H9 (cell line): ENCODE data around the gene FCHSD2. TPM values are rescaled to one million over a fixed set of nuclear protein-coding genes. Genes with fewer than 3 reads are reported as not detected.
A peak's percentile ranks its signal among the peaks of the same experiment; 100 is the strongest.

Experiments
- DNase-seq: peaks from one replicate; pipeline ENCODE4 v3.0.0-alpha.2; 2017
- H2AFZ ChIP-seq: one replicate; pipeline ENCODE4 v1.6.1; 2013; ENCODE audit warnings: mild to moderate bottlenecking, low read length, control low read depth, moderate library complexity
- H2AK5ac ChIP-seq: 2 replicates; pipeline ENCODE4 v1.6.1; 2013; ENCODE audit warnings: low read length, control low read depth, mixed read lengths; ENCODE audit not compliant: insufficient read length
- H2BK120ac ChIP-seq: one replicate; pipeline ENCODE4 v1.6.1; 2013; ENCODE audit warnings: low read depth, mild to moderate bottlenecking, low read length, control low read depth, inconsistent platforms; ENCODE audit not compliant: poor library complexity, severe bottlenecking
- H2BK12ac ChIP-seq: 2 replicates; pipeline ENCODE4 v1.6.1; 2013; ENCODE audit warnings: low read length, control low read depth, mixed read lengths, low read depth; ENCODE audit not compliant: insufficient read length
- H2BK15ac ChIP-seq: 2 replicates; pipeline ENCODE4 v1.6.1; 2013; ENCODE audit warnings: low read depth, low read length, control low read depth
- H2BK20ac ChIP-seq: one replicate; pipeline ENCODE4 v1.6.1; 2013; ENCODE audit warnings: low read depth, mild to moderate bottlenecking, low read length, control low read depth, inconsistent platforms; ENCODE audit not compliant: poor library complexity, severe bottlenecking
- H2BK5ac ChIP-seq: 2 replicates; pipeline ENCODE4 v1.6.1; 2013; ENCODE audit warnings: low read length, control low read depth, mixed read lengths; ENCODE audit not compliant: insufficient read length
- H3K14ac ChIP-seq: 2 replicates; pipeline ENCODE4 v1.6.1; 2013; ENCODE audit warnings: low read length, control low read depth; ENCODE audit not compliant: insufficient read depth
- H3K18ac ChIP-seq: 2 replicates; pipeline ENCODE4 v1.6.1; 2013; ENCODE audit warnings: low read depth, mild to moderate bottlenecking, mixed read lengths, low read length, control low read depth; ENCODE audit not compliant: insufficient read length
- H3K23ac ChIP-seq: 2 replicates; pipeline ENCODE4 v1.6.1; 2013; ENCODE audit warnings: low read length, control low read depth, mixed read lengths, low read depth; ENCODE audit not compliant: insufficient read length
- H3K23me2 ChIP-seq: 2 replicates; pipeline ENCODE4 v1.6.1; 2013; ENCODE audit warnings: low read depth, mild to moderate bottlenecking, mixed read lengths, low read length, control low read depth; ENCODE audit not compliant: insufficient read length, poor library complexity, severe bottlenecking
- H3K27ac ChIP-seq: 2 replicates; pipeline ENCODE4 v1.5.1; 2013; ENCODE audit warnings: low read length, control low read depth, mixed read lengths, low read depth; ENCODE audit not compliant: insufficient read length
- H3K27me3 ChIP-seq: 2 replicates; pipeline ENCODE4 v1.6.1; 2013; ENCODE audit warnings: low read length, control low read depth, inconsistent platforms; ENCODE audit not compliant: insufficient read depth
- H3K4ac ChIP-seq: 2 replicates; pipeline ENCODE4 v1.6.1; 2013; ENCODE audit warnings: low read depth, mild to moderate bottlenecking, control low read depth, inconsistent platforms, low read length, moderate library complexity
- H3K4me1 ChIP-seq: 2 replicates; pipeline ENCODE4 v1.6.1; 2013; ENCODE audit warnings: low read length, control low read depth, inconsistent platforms; ENCODE audit not compliant: insufficient read depth
- H3K4me2 ChIP-seq: 2 replicates; pipeline ENCODE4 v1.6.1; 2013; ENCODE audit warnings: low read length, control low read depth, mixed read lengths; ENCODE audit not compliant: insufficient read length, insufficient read depth
- H3K56ac ChIP-seq: 2 replicates; pipeline ENCODE4 v1.6.1; 2013; ENCODE audit warnings: low read depth, mild to moderate bottlenecking, mixed read lengths, low read length, control low read depth; ENCODE audit not compliant: insufficient read length
- H3K79me1 ChIP-seq: 2 replicates; pipeline ENCODE4 v1.6.1; 2013; ENCODE audit warnings: low read depth, mild to moderate bottlenecking, moderate library complexity, low read length, control low read depth, inconsistent platforms; ENCODE audit not compliant: insufficient read depth, poor library complexity, severe bottlenecking
- H3K79me2 ChIP-seq: 2 replicates; pipeline ENCODE4 v1.6.1; 2013; ENCODE audit warnings: low read length, control low read depth, inconsistent platforms; ENCODE audit not compliant: insufficient read depth
- H3K9ac ChIP-seq: 2 replicates; pipeline ENCODE4 v1.6.1; 2013; ENCODE audit warnings: low read length, control low read depth, mixed read lengths; ENCODE audit not compliant: insufficient read length; ENCODE audit errors: extremely low read depth
- H3K9me3 ChIP-seq: one replicate; pipeline ENCODE4 v1.6.1; 2013; ENCODE audit warnings: low read depth, low read length, inconsistent platforms; ENCODE audit not compliant: control insufficient read depth
- H3T11ph ChIP-seq: one replicate; pipeline ENCODE4 v1.6.1; 2013; ENCODE audit warnings: mild to moderate bottlenecking, low read length, control low read depth, inconsistent platforms
- H4K20me1 ChIP-seq: one replicate; pipeline ENCODE4 v1.6.1; 2013; ENCODE audit not compliant: control insufficient read depth, insufficient read length, insufficient read depth
- H4K5ac ChIP-seq: 2 replicates; pipeline ENCODE4 v1.6.1; 2013; ENCODE audit warnings: low read depth, mild to moderate bottlenecking, mixed read lengths, low read length, control low read depth; ENCODE audit not compliant: insufficient read length
- H4K8ac ChIP-seq: replicated peaks from 2 replicates; pipeline ENCODE4 v1.6.1; 2013; ENCODE audit warnings: low read length, control low read depth, mixed read lengths, low read depth; ENCODE audit not compliant: insufficient read length
- H4K91ac ChIP-seq: 2 replicates; pipeline ENCODE4 v1.6.1; 2013; ENCODE audit warnings: low read depth, mild to moderate bottlenecking, moderate library complexity, mixed read lengths, low read length, control low read depth; ENCODE audit not compliant: insufficient read length
- H3K27ac Mint-ChIP-seq, 3 experiments: 2 replicates in 2 of 3; 3 replicates in 1 of 3; pipeline ENCODE4 v1.8.0; 2020 to 2021; ENCODE audit warnings: mixed read lengths in 3 of 3, mild to moderate bottlenecking in 1 of 3, moderate library complexity in 1 of 3
- H3K27me3 Mint-ChIP-seq: 2 replicates; pipeline ENCODE4 v1.8.0; 2021; ENCODE audit warnings: low read depth, mild to moderate bottlenecking, moderate library complexity, mixed read lengths
- H3K36me3 Mint-ChIP-seq, 3 experiments: 2 replicates in 2 of 3; 3 replicates in 1 of 3; pipeline ENCODE4 v1.8.0; 2020 to 2021; ENCODE audit warnings: low read depth in 3 of 3, mixed read lengths in 3 of 3; ENCODE audit not compliant: insufficient read depth in 1 of 3
- H3K4me1 Mint-ChIP-seq, 2 experiments: 2 replicates each; pipeline ENCODE4 v1.8.0; 2020; ENCODE audit warnings: mixed read lengths in 2 of 2
- H3K4me3 Mint-ChIP-seq, 2 experiments: 2 replicates in 1 of 2; 3 replicates in 1 of 2; pipeline ENCODE4 v1.8.0; 2020 to 2021; ENCODE audit warnings: mild to moderate bottlenecking in 2 of 2, mixed read lengths in 2 of 2, moderate library complexity in 1 of 2
- H3K9me3 Mint-ChIP-seq, 2 experiments: 2 replicates in 1 of 2; 3 replicates in 1 of 2; pipeline ENCODE4 v1.8.0; 2020; ENCODE audit warnings: mild to moderate bottlenecking in 2 of 2, mixed read lengths in 2 of 2, moderate library complexity in 1 of 2
- CTCF ChIP-seq: fragments of 200-600 bp; sonication (generic); conservative IDR thresholded peaks from 3 replicates; pipeline ENCODE4 v1.8.0; 2021; ENCODE audit warnings: antibody characterized with exemption, mild to moderate bottlenecking
- WGBS: extraction: QIAGEN DNeasy Blood & Tissue Kit; methylation state at CpG from one replicate; pipeline ENCODE4 v1.1.7; 2013; ENCODE audit warnings: missing lambda C conversion rate, low lambda C conversion rate, mixed read lengths; ENCODE audit not compliant: insufficient read length; ENCODE audit errors: extremely low coverage; 5-methylcytosine and 5-hydroxymethylcytosine counted together
- total RNA-seq: library from RNA; stranded (reverse); gene quantifications from 2 replicates; pipeline ENCODE4 v1.2.1, GENCODE V29; 2021

The FCHSD2 gene
- total RNA-seq, 1 experiment from 2014 or later: 17.8 TPM

DNA sequence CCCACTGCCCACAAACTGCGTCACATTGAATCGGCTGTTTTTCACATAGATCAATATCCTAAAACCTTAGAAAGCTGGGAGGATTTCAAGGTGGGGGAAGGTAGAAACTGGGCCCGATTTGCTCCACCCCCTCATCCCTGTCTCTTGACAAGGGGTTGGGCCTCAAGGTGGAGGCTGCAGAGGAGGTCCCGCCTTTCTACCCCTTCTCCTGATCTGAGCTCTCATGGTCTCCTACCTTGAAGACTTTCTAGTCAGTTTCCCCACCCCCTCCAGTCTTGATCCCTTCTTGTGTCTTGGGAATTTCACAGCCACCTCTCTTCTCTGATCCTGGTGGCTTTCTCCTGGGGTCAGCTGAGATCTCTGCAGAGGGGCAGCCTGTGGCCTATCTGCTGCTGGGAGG, 343.8 kb downstream of the FCHSD2 start:
- Histone ChIP-seq H2BK5ac (no peak overlapping the region), H3K9ac (no peak overlapping the region), H3K79me2 (no peaks in the 10 kb centered on the region), H4K91ac (no peak overlapping the region), H3K4me2 (no peak overlapping the region), H3K9me3 (no peaks in the 10 kb centered on the region), H2BK120ac (no peak overlapping the region), H2AFZ (peak overlapping the region; percentile 17), H3T11ph (no peak overlapping the region), H3K27me3 (no peaks in the 10 kb centered on the region), H2BK12ac (no peak overlapping the region), H3K18ac (no peak overlapping the region), H4K20me1 (no peaks in the 10 kb centered on the region), H3K23ac (no peak overlapping the region), H3K4me1 (peaks cover under 1% of the 10 kb centered on the region; the same call in 1 of the 2 replicates), H3K23me2 (no peaks in the 10 kb centered on the region), H4K8ac (no peak overlapping the region), H2BK20ac (no peak overlapping the region), H3K4ac (no peak overlapping the region), H3K14ac (no peak overlapping the region), H2AK5ac (no peak overlapping the region), H3K56ac (no peak overlapping the region), H3K79me1 (no peaks in the 10 kb centered on the region), H2BK15ac (no peak overlapping the region), H4K5ac (no peak overlapping the region), H3K27ac (no peak overlapping the region)
- peak; percentile 73 for DNase-seq
- Mint-ChIP-seq H3K36me3 (no peaks in the 10 kb centered on the region), H3K4me3 (peak overlapping the region in 1 of 2 experiments; percentile 18; a peak in 2 of 5 replicates), H3K27ac (peak overlapping the region; percentile 37 to 90 (median 77); a peak in 4 of 7 replicates), H3K9me3 (no peaks in the 10 kb centered on the region), H3K27me3 (no peaks in the 10 kb centered on the region), H3K4me1 (peaks cover 20 to 24% of the 10 kb centered on the region in 2 experiments)
- no CpG with 5 or more reads among the region's 4 CpGs for WGBS
- no peak for TF ChIP-seq CTCF
